Stimulated activated CD8-positive, alpha-beta memory T cell treated with anti-CD3 and anti-CD28 coated beads, Interleukin-4, amount 100 ng/mL, for 1 hour (primary cell): ENCODE measurements around the gene TLCD3B.
"Not testable (repeated sequence)": the region's sequence is repeated elsewhere in the genome, so short reads cannot be mapped to it uniquely, and the experiment has no call there.

Source experiments
- DNase-seq, 2 donors: peaks; one replicate each; pipeline ENCODE4 v3.0.0-alpha.2; 2020; ENCODE audit warnings: low read depth in 2 of 2, low spot score in 1 of 2

Gene TLCD3B

DNA sequence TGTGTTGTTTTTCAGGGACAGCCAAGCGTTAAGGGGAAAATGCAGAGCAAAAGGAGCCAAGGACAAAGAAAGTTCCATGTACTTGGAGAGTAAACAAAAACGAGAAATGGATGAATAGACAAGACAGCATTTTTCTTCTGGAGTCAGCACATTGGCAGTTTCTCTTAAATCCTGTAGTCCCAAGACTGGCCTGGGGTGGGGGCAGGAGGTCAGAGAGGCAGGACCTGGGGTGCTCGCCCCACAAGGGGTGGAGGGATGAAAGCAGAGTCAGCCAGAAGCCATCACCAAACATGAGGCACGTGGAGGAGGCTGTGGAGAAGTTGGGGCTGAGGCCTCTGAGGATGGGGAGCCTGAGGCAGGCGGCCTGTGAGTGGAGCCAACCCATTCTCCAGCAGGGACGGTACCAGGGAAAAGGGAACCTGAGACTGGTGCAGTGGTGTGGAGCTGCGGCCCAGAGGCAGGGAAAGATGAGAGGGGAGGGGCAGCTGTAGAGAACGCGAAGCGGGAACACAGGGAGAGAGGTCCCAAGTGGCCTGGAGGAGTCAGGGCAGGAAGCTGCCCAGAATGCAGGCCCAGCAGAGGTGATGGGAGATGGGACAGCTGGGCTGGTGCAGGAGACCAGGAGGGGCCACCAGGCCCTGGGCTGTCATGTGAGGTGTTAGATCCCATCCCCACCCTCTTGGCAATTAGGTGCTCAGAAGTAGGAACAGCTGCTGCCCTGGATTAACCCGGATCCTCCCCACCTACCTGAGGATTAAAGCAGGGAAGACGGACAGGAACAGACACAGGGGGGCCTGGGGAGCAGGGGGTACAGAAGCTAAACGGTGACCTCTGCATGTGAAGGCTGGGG is 3.3 kb downstream of the TLCD3B start:
- DNase-seq: no peak

DNA sequence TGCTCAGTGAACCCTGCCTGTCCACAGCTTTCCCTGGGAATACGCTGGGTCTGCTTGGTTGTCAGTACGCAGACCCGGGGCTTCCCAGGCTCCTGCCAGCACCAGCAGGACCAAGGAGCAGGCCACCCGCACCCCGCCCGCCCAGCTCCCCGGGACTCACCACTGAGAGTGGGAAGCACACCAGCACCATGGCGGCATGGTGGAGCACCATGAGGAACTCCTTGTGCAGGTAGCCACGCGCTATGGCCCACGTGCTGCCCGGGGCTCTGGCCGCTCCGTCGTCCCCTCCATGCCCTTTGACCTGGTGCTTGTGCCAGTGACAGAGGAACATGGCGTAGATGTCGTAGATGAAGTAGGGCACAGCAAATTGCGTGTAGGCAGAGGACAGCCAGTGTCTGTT is 4.6 kb downstream of the TLCD3B start:
- no peak for DNase-seq

DNA sequence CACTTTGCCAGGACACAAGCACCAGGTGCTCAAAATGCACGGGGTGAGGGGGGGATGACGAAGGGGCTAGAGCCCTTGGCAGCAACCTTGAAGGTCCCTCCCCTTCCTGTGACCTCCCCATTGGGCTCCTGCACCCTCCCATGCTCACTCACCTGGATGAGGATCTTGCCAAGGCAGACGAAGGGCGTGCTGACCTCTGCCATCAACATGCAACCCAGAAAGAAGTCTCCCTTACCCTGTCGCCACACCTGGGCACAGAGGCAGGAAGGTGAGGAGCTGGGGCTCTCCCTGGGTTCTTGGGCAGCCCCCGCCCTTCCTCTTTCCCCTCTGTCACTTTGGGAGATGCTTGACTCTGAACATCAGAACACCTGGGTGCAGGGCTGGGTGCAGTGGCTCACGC is 5.5 kb downstream of the TLCD3B start:
- DNase-seq: no peak

DNA sequence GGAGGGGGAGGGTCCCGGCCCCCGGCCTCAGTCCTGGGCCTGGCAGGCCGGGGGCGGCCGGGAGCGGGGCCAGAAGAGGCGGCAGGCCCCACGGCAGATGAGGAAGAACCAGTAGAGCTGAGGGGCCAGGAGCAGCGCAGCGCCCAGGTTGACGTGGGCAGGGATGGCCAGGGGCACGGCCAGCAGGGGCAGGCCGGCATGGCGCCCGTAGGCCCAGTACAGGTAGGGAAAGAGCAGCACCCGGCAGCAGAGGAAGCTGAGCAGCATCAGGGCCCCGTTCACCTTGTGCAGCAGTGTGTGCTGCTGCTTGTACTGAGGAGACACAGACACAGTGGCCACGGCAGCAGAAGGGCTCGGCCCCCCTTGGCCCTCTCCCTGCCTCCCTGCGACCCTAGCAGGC is 5.9 kb downstream of the TLCD3B start:
- no peak for DNase-seq

DNA sequence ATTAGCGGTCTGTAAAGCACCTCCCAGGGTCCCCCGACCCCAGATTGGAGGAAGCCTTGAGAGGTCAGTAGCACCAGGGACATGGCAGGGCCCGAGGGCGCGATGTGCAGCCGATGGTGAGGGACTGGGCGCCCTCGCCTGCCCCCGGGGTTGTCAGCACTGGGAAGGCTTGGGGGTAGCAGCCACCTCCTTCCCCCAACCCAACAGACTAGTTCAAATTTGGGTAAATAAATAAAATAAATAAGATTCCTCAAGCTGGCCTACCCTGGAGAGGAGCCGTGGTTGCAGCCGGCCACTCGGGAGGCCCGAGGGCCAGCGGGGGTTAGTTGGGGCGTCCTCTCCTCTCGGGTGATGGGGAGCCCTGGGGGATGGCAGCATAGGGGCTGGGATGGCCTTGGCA is 6.6 kb downstream of the TLCD3B start:
- no peak for DNase-seq

DNA sequence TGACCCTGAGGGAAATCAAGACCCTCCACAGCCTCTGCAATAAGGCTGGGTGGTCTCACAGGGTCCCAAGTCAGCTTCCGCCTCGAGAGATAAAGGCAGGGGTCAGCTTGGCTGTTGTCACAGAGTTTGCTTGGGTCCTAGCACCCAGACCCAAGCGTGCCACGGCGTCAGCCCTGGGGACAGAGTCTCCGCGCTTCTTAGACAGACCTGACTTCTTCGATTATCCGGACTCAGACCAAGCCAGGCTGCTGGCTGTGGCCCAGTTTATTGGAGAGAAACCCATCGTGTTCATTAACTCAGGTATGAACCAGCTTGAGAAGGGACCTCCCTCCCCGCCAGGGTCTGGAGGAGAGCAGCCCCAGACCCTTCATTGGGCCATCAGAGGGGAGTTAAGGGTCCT is 7.5 kb downstream of the TLCD3B start:
- DNase-seq: no peak

DNA sequence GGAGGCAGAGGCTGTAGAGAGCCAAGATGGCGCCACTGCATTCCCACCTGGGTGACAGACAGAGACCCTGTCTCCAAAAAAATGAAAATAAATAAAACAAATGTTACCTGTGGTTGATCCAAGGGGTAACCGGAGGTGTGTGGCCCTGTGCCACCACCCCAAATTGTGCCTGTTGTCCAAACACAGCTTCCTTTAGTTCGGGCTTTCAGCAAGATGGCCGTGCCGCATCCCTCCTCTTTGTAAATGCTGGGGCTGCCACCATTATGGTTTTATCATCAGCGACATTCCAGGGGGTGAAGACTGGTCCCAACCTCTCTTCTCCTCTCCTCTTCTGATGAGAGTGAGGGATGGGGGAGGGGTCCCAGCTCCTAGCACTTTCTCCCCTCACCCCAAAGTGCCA is 8.2 kb downstream of the TLCD3B start, which contains the start of gene C16orf92:
Gene C16orf92, plus strand, starts transcription at position 312 of the 400 bp plus-strand sequence. CDS start 143 bp downstream, outside the sequence.
- DNase-seq: no peak

DNA sequence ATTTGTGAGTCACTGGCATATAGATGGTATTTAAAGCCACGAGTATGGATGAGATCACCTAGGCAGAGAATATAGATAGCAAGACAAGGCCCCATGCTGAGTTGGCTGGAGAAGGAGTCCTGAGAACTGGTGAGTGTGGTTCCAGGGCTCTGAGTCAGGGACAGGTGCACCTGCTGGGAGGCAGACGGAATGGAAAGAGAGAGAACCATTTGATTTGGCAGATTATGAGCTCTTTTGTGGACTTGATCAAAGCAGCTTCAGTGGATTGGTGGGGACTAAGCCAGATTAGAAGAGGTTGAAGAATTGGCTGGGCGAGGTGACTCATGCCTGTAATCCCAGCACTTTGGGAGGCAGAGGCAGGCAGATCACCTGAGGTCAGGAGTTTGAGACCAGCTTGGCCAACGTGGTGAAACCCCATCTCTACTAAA is 12.3 kb downstream of the TLCD3B start:
- no peak for DNase-seq

DNA sequence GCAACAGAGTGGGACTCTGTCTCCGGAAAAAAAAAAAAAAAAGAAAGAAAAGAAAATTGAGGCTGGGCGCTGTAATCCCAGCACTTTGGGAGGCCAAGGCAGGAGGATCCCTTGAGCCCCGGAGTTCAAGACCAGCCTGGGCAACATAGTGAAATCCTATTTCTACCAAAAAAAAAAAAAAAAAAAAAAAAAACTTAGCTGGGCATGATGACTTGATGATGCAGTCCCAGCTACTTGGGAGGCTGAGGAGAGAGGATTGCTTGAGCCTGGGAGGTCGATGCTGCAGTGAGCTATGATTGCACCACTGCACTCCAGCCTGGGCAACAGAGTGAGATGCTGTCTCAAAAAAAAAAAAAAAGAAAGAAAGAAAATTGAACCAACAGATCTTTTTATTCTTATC is 13.1 kb downstream of the TLCD3B start:
- DNase-seq: not testable (repeated sequence)

DNA sequence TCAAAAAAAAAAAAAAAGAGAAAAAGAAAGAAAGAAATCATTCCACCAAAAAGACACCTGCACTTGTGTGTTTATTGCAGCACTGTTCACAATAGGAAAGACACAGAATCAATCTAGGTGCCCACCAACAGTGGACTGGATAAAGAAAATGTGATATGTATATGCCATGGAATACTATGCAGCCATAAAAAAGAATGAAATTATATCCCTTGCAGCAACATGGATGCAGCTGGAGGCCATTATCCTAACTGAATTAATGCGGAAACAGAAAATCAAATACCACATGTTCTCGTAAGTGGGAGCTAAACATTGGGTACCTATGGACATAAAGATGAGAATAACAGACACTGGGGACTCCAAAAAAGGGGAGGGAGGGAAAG is 13.8 kb downstream of the TLCD3B start:
- no peak for DNase-seq

DNA sequence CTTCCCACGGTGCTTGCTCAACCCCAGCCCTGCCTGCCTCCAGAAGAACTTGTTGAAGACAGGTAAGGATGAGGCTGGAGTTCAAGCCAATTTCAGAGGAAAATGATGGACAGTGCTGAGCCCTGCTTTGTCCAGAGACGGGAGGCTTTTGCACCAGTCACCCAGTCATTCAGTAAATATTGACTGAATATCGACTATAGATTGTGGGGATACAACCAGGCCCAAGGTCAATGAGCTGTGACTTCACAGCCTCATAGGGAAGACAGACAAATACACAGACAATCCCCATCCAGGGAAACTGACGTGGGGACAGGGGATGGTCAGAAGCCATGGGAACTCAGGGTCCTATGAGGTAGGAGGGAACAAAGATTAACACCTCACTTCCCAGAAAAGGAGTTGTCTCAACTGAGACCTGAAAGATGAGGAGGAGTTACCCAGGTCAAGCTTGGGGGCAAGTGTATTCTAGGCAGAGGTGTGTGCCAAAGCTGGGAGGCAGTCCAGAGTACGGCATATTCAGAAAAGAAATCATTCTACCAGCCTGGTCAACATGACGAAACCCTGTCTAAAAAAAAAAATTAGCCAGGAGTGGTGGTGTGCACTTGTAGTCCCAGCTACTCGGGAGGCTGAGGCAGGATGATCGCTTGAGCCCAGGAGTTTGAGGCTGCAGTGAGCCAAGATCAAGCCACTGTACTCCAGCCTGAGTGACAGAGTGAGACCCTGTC is 14.4 kb downstream of the TLCD3B start:
- no peak for DNase-seq

DNA sequence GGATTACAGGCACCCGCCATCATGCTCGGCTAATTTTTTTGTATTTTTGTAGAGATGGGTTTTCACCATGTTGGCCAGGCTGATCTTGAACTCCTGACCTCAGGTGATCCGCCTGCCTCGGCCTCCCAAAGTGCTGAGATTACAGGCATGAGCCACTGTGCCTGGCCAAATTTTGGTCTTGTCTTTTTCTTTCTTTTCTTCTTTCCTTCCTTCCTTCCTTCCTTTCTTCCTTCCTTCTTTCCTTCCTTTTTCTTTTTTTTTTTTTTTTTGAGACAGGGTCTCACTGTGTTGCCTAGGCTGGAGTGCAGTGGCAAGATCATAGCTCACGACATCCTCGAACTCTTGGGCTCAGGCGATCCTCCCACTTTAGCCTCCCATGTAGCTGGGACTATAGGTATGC is 15.6 kb downstream of the TLCD3B start:
- DNase-seq: not testable (repeated sequence)

DNA sequence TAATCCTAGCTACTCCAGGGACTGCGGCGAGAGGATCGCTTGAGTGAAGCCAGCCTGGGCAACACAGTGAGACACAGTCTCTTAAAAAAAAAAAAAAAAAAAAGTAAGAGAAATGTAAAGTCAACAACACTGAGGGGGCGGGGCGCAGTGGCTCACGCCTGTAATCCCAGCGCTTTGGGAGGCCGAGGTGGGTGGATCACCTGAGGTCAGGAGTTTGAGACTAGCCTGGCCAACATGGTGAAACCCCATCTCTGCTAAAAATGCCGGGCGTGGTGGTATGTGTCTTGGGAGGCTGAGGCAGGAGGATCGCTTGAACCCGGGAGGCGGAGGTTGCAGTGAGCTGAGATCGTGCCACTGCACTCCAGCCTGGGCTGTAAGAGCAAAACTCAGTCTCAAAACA is 18.5 kb downstream of the TLCD3B start:
- DNase-seq: not testable (repeated sequence)

DNA sequence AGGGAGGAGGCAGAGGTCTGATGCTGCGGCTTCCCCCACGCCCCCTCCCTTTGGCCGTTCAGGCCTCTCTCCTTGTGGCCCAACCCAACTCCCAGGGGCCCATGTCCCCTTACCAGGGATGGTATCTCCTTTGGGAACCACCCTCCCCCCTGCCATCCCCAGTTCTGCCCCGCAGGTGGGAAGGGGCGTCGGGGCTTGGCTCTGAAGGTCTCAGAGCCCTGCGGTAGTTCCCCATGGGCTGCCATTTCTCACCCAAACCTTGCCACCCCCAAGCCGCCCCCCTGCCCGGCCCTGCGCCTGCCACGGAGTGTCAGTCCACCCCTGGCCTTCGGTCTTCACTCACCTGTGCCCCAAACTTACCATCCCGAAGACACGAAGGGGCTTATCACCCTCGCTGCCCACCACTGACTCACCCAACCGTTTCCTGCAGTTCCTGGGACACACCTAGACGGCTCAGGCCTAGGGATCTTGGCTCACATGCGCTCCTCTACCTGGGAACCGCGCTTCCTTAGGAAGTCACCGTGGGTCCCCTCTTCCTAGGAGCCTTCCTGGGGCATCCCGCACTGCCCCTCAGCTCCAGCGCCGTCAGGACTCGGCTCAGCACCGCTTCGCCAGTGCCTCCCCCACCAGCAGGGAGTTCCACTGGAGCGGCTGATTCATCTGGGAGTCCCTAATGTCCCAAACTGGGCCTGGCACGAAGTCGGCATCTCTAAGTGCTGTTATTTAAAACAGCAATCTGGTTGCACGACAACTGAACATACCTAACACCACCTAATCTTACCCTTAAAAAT is 19.2 kb downstream of the TLCD3B start:
- no peak for DNase-seq

DNA sequence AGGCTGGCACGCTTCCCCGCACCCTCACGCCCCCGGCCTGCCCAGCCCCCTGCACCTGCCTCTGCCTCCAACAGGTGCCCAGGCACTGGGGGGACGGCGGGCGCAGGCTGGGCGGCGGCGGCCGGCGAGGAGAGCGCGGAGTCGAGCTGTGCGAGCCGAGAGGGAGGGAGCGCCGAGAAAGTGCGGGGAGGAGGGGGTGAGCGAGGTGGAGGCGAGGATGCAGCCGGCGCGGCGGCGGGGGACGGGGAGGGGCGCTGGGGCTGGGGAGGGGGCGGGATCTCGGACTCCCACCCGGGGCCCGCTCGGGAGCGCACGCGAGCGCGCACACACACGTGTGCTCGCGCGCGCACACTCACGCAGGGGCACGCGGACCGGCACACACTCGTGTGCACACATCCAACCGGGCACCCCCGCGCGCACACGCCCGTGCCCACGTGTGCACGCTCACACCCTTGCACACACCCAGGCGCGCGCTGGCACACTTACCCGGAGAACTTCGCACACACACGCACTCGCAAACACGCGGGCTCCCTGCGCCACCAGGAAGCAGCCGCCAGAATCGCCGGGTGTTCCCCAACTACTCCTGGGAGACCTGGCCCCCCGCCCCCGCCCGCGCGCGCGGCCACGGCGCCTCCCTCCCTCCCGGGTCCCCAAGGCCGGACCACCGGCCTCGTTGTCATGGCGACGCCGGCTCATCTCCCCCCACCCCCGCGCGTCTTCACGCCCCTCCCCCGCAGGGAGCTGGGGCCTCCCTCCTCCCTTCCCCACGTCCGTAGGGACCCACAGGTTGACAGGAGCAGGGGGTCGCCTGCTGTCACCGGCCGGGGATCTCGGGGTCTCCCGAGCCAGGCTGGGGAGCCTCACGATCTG is 20.0 kb downstream of the TLCD3B start, which contains the start of gene DOC2A:
Gene DOC2A, minus strand, starts transcription at position 184 of the 870 bp plus-strand sequence. CDS start 805 bp downstream, outside the sequence.
- DNase-seq: no peak

DNA sequence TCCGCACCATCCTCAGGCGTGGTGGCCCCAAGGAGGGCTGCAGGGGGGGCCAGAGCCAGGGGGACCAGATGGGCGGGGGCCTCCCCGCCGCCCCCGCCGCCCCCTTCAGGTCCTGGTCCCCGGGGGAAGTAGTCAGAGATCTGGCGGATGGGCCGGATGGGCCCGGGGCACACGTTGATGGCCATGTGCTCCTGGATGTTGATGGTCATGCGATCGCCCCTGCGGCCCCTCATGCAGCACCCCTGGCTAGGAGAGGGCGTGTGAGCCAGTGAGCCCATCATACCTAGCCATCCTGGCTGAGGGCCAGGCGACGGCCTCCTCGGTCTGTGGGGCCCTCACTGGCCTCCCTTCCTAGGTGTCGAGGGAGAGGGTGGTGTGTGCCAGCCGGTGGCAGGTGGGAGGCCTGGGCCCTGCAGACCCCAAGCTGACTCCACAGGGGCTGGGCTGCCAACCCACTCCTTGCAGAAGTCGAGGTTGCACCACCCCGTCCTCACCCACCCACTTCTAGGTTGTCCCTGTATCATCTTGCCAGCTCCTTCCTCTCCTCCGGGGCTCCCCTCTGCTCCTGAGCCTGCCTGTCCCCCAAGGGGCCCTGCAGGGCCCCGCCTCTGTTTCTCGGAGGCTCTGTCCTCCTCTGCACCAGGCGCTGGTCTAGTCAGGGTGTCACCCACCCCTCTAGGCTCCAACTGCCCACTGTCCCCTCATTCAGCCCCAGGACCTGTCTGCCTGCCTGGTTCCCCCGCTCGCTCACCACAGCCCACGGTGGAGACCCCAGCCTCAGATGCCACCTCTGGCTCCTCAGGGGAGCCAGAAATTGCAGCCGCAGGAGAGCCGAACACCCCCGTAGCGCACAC is 20.9 kb downstream of the TLCD3B start:
- DNase-seq: no peak

DNA sequence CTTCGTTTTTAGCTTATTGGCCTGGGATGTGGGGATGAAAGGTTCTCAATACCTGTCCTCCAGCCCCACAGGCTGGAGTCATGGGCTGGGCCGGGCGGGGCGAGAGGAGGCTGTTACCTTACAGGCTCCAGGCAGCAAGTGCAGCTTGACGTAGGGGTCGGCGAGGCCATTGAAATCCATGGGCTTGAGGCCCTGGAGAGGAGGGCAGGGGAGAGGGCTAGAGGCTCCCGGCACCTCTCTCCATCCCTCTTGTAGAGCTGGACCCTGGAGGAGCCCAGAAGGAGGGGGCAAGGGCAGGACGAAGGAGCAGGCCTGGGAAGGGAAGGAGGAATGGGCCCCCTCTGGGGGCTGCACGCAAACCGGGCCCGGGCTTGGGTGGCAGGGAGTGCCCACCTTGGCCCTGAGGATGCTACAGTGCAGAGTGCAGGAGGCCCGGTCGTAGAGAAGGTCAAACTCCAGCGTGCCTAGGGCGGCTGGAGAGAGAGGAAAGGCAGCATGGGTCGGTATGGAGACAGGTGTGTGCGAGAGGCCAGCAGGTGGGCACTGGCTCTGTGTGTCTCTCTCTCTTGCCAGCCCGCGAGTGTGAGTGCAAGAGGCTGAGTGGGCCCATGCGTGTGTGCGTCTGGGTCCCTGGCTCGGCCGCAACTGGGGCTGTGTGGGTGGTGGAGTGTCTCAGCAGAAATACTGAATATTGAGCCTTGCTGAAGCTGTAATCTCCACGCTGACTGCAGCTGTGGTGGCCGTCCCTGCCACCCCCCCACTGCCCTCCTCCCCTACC is 21.8 kb downstream of the TLCD3B start:
- DNase-seq: no peak

DNA sequence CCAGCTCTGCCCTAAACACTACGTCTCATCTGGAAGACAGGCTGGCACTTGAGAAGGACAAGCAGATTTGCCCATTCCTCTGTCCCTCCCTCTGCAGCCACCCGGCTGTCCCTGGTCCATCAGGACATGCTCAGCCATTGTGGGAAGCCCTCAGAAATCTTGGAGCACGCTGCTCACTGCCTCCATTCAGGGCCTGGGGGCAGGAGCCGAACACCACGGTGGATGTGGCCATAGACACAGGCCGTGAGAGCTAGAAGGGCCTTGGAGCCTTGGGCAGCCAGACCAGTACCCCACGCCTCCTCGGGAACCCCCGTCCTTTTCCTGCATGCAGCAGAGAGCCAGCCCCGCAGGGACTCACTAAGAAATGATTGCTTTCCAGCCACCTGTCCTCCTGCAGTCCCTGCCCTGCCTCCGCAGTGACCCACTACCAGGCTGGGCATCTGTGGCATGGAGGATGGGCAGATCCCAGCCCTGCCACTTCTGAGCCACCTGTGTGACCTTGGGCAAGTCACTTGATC is 23.6 kb downstream of the TLCD3B start:
- no peak for DNase-seq
